ENCODE data around the gene SLITRK3.

SLITRK3 gene

DNA sequence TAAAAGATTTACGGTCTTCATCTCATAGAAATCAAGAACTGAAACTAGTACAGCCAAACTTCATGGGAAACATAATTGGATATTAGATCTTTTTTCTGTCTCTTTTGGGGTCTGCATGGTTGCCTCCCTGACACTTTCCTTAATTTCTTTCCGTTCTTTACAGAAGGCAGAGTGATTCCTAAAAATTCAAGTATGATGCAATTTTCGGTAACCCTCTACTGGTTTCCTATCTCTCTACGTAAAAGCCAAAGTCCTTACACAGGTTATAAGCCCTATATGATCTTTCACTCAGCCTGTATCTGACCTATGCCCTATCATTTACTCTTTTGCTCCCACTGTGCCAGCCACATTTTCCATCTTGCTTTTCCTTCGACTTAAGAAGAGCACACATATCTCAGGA is 6.8 kb upstream of the SLITRK3 start:
- no peak overlapping the region for H3K4me3 ChIP-seq (ENCODE audit: low read length)
- no peak overlapping the region for H3K9ac ChIP-seq (ENCODE audit: low read length)
- H3K4me1 ChIP-seq (ENCODE audit: control insufficient read depth, insufficient read depth, low read length): no peaks in the 10 kb centered on the region
- H3K36me3 ChIP-seq (ENCODE audit: control insufficient read depth, insufficient read depth, low read length): no peaks in the 10 kb centered on the region
- no peaks in the 10 kb centered on the region for H3K27me3 ChIP-seq (ENCODE audit: control insufficient read depth, insufficient read depth, low read length)
- H3K27ac ChIP-seq (ENCODE audit: low read depth, low read length): no peak overlapping the region

DNA sequence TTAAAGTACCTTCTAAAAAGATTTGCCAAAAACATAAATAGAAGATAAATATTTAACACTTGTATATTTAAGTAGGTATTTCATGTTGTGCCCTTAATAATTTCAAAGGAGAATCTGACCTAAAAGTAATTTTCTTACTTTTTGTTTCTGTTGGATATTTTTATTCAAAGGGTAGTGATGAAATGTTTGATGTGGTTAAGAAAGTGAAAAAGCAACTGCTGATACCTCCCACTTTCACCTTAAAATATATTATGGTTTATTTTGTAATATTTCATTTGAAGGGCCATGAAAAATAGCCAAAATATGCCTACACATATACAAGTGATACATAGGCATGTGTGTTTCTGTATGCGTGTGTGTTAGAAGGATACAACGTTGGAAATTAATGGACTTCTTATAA is 5.8 kb upstream of the SLITRK3 start:
- Histone ChIP-seq H3K27ac (ENCODE audit: low read depth, low read length) (no peak overlapping the region), H3K36me3 (ENCODE audit: control insufficient read depth, insufficient read depth, low read length) (no peaks in the 10 kb centered on the region), H3K4me3 (ENCODE audit: low read length) (no peak overlapping the region), H3K27me3 (ENCODE audit: control insufficient read depth, insufficient read depth, low read length) (no peaks in the 10 kb centered on the region), H3K9ac (ENCODE audit: low read length) (no peak overlapping the region), H3K4me1 (ENCODE audit: control insufficient read depth, insufficient read depth, low read length) (peaks cover 3% of the 10 kb centered on the region)

DNA sequence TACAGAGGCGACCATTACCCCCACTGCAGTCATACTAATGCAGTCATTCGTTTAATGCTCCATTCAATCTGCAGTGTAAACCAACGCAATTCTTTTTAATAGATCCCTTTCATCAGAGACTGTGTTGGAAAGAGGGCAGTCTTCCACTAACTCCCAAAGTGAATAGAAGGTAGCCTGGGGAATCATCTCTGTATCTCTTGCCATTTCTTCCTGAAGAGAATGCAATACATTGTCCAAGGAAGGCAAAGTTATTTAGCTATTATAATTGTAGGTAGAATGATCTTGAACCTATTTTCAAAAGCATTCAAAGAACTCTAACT is 1.3 kb upstream of the SLITRK3 start:
- Histone ChIP-seq H3K9ac (ENCODE audit: low read length) (no peak overlapping the region), H3K27ac (ENCODE audit: low read depth, low read length) (no peak overlapping the region), H3K4me3 (ENCODE audit: low read length) (peak overlapping the region; percentile 70), H3K27me3 (ENCODE audit: control insufficient read depth, insufficient read depth, low read length) (peaks cover 23% of the 10 kb centered on the region), H3K4me1 (ENCODE audit: control insufficient read depth, insufficient read depth, low read length) (peaks cover 10% of the 10 kb centered on the region), H3K36me3 (ENCODE audit: control insufficient read depth, insufficient read depth, low read length) (no peaks in the 10 kb centered on the region)

DNA sequence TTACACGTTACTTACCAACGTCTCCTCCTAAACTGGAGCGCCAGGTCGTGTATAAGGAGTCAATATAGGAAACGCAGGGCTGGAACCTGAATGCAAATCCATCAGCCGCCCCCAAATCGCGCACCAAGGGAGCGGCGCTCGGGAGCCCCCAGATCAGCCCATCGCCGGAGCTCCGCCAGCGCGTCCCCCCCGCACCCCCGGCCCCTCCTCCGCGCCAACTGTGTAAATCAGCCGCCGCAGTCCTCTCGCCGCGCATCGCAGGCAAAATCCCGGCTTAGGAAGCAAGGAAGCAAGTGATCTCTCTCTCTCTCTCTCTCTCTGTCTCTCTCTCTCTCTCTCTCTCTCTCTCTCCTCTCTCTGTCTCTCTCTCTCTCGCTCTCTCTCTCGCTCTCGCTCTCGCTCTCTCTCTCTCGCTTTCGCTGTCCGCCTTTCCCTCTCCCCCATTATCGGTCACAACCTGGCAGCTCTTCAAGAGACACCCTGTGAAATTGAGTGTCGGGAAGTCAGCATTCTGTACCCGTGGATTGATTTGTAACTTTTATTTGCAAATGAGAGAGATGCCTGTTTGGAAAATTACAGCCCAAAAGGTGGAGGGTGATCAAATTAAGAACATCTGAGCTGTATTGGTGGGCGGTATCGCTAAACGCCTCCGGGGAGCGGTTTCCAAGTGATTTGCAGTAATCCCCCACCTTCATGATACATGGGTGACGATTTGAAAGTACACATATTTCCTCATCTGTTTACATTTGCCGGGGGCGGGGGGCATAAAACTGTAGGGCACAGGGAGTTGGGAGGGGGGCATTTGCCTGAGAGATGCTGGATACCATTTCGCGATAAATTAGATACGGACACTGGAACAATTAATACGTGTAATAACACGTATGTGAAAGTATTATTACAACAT is 645 bp upstream of the SLITRK3 start:
- Histone ChIP-seq H3K36me3 (ENCODE audit: control insufficient read depth, insufficient read depth, low read length) (no peaks in the 10 kb centered on the region), H3K27ac (ENCODE audit: low read depth, low read length) (no peak overlapping the region), H3K9ac (ENCODE audit: low read length) (no peak overlapping the region), H3K27me3 (ENCODE audit: control insufficient read depth, insufficient read depth, low read length) (peaks cover 23% of the 10 kb centered on the region), H3K4me1 (ENCODE audit: control insufficient read depth, insufficient read depth, low read length) (peaks cover 10% of the 10 kb centered on the region), H3K4me3 (ENCODE audit: low read length) (peak overlapping the region; percentile 70)

DNA sequence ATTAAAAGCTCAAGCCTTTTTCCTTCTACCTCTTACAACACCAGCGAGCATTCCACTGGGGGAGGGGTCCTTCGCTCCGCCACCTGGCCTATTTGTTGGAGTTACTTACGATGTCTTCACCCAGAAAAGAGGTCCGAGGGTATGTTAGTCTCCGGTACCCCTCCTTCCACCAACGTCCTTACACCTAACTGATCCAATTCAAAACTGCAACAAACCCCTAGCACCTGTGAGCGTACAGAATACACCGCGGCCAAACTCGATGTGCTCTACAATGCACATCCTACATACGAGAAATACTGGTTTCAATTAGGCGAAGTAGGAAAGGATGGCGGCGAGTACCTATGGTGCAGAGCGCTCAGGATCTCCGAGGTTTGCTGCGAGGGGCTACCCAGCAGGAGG is 944 bp downstream of the SLITRK3 start:
- H3K4me3 ChIP-seq (ENCODE audit: low read length): peak overlapping the region; percentile 71
- H3K27me3 ChIP-seq (ENCODE audit: control insufficient read depth, insufficient read depth, low read length): peaks cover 23% of the 10 kb centered on the region
- H3K36me3 ChIP-seq (ENCODE audit: control insufficient read depth, insufficient read depth, low read length): no peaks in the 10 kb centered on the region
- H3K4me1 ChIP-seq (ENCODE audit: control insufficient read depth, insufficient read depth, low read length): peaks cover 10% of the 10 kb centered on the region
- H3K9ac ChIP-seq (ENCODE audit: low read length): no peak overlapping the region
- H3K27ac ChIP-seq (ENCODE audit: low read depth, low read length): no peak overlapping the region

DNA sequence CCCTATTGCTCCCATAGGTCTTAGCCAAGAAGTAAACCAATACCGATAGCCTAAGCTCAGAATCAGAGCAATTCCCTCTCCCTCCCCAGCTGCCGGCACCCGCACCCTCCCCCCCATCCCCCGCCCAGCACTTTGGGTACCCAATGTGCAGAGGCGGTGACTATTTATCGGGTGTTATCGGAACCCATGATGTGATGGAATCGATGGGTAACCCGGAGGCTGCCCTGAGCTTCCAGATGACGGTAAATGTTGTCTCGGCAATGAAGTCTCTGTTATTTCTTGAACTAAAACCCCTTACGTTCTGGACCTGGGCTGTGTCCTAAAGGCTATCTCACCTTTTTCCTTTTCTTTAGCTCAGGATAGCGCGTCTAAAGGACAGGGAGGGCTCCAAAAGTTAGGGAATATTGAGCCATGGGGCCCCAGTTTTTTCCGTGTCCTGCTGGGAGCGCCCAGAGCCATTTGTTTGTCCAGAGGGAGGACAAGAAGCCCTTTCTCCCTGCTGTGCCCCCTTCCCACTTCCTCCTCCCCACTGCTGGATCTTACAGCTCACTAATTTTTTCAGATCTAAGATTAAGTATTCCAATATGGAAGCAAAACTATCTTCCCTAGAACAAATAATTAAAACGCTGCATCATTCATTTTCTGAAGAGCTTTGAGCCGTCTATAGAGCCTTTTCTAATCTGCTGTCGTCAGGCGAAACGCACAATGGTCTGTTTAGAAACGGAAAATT is 1.5 kb downstream of the SLITRK3 start:
- H3K4me3 ChIP-seq (ENCODE audit: low read length): peak overlapping the region; percentile 71
- H3K27me3 ChIP-seq (ENCODE audit: control insufficient read depth, insufficient read depth, low read length): peaks cover 23% of the 10 kb centered on the region
- H3K4me1 ChIP-seq (ENCODE audit: control insufficient read depth, insufficient read depth, low read length): peaks cover 10% of the 10 kb centered on the region
- no peak overlapping the region for H3K9ac ChIP-seq (ENCODE audit: low read length)
- H3K27ac ChIP-seq (ENCODE audit: low read depth, low read length): no peak overlapping the region
- H3K36me3 ChIP-seq (ENCODE audit: control insufficient read depth, insufficient read depth, low read length): no peaks in the 10 kb centered on the region

DNA sequence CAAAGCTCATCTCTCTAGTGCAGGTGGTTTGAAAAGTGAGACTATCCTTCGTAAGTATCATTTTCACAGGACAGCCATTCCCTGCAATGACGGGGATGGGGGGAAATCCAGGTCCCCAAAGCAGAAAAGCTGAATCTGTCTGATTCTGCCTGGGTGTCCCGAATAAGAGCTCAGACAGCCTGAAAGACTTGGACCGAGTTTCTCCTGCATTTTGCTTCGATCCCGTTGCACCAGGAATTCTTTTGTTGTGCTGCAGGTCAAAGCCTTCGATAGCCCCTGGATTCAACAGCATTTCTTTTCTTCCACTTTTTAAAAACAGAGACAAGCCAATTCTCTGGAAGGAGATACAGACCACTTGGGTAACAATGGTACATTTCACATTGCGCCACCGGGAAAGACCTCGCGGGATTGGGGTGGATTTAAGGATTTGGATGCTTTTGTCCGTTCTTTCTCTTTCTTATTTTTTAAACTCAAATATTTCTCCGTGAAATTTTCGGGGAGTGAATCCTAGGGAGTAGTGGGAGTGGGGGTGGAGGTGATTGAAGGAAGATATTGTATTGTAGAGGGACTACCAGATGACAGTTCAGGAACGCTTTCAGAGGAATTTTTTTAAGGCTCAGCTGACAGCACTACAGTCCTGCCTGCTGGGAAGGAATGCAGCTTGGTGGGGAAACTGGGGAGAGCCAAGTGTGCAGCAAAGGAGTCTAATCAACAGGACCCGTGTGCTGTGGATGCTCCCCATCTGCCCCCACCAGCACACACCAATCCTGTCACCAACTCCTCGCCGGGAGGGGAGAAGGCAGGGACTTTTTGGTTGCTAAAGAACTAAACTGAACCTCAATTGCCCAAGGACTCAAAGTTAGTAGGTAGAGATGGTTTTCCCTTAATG is 2.6 kb downstream of the SLITRK3 start:
- Histone ChIP-seq H3K9ac (ENCODE audit: low read length) (no peak overlapping the region), H3K4me3 (ENCODE audit: low read length) (peak overlapping the region; percentile 71), H3K4me1 (ENCODE audit: control insufficient read depth, insufficient read depth, low read length) (peaks cover 10% of the 10 kb centered on the region), H3K27ac (ENCODE audit: low read depth, low read length) (no peak overlapping the region), H3K36me3 (ENCODE audit: control insufficient read depth, insufficient read depth, low read length) (no peaks in the 10 kb centered on the region), H3K27me3 (ENCODE audit: control insufficient read depth, insufficient read depth, low read length) (peaks cover 23% of the 10 kb centered on the region)

DNA sequence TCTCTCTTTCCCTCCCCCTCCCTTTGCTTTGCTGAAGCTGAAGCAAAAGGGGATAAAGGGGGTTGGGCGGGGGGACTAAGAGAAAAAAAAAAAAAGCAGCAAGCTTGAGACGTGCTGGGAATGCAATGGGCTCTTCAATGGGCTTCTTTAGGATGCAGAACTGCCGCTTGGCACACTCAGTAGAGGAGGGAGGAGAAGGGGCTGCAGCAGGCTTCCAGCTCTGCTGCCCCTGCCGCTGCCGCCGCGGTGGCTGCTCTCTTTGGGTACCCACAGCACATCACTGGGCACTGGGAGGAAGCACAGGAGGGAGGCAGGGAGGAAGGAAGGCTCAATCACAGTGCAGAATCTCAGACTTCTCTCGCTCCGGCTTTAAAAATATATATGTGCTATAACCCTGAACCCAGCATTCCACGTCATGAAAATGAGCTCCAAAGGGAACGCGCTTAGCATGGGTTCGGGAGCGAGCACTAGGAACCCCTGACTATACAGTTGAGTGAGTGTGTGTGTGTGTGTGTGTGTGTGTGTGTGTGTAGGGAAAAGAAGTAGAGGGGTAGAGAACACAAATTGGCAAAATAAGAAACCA is 3.5 kb downstream of the SLITRK3 start:
- Histone ChIP-seq H3K27ac (ENCODE audit: low read depth, low read length) (no peak overlapping the region), H3K4me3 (ENCODE audit: low read length) (peak overlapping the region; percentile 47), H3K4me1 (ENCODE audit: control insufficient read depth, insufficient read depth, low read length) (peaks cover 10% of the 10 kb centered on the region), H3K27me3 (ENCODE audit: control insufficient read depth, insufficient read depth, low read length) (peaks cover 23% of the 10 kb centered on the region), H3K9ac (ENCODE audit: low read length) (no peak overlapping the region), H3K36me3 (ENCODE audit: control insufficient read depth, insufficient read depth, low read length) (no peaks in the 10 kb centered on the region)

DNA sequence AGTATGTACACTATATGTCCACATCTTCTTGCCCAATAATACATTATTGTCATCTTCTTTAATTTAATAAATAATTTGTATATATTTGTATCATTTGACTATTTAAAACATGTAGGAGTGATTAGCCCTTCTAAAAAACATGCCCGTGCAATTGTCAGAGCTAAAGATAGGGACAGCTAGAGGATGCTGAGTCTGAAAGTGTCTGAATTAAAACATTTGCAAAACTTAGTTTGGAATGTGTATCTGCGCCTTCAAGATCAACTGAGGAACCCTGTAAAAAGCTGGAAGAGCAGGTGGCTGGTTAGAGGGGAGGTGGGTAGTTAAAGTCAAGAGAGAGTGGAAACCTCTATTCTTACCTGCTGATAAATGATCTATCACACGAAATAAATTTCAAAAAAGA is 4.7 kb downstream of the SLITRK3 start:
- no peak overlapping the region for H3K27ac ChIP-seq (ENCODE audit: low read depth, low read length)
- H3K27me3 ChIP-seq (ENCODE audit: control insufficient read depth, insufficient read depth, low read length): peaks cover 21% of the 10 kb centered on the region
- no peak overlapping the region for H3K9ac ChIP-seq (ENCODE audit: low read length)
- H3K4me3 ChIP-seq (ENCODE audit: low read length): no peak overlapping the region
- H3K36me3 ChIP-seq (ENCODE audit: control insufficient read depth, insufficient read depth, low read length): no peaks in the 10 kb centered on the region
- H3K4me1 ChIP-seq (ENCODE audit: control insufficient read depth, insufficient read depth, low read length): peaks cover 7% of the 10 kb centered on the region

DNA sequence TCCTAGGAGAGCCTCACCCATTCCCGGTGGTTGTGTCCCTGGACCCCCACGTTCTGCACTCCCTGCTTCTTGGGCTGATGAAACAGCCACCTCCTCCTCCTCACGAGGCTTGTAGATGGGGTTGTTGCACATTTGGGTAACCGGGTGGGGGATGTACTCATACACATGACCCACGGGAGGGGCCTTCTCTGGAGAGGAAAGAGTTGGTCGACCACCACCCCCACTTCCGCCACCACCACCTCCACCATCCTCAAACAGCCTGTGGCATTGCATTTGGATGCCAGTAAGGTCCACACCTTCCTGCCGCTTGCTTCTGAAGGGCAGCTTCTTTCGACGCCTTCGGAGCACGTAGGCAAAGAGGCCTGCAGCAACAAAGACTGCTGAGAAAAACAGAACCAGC is 7.7 kb downstream of the SLITRK3 start:
- Histone ChIP-seq H3K4me1 (ENCODE audit: control insufficient read depth, insufficient read depth, low read length) (peaks cover 4% of the 10 kb centered on the region), H3K36me3 (ENCODE audit: control insufficient read depth, insufficient read depth, low read length) (no peaks in the 10 kb centered on the region), H3K9ac (ENCODE audit: low read length) (no peak overlapping the region), H3K27ac (ENCODE audit: low read depth, low read length) (no peak overlapping the region), H3K4me3 (ENCODE audit: low read length) (no peak overlapping the region), H3K27me3 (ENCODE audit: control insufficient read depth, insufficient read depth, low read length) (peaks cover 3% of the 10 kb centered on the region)

DNA sequence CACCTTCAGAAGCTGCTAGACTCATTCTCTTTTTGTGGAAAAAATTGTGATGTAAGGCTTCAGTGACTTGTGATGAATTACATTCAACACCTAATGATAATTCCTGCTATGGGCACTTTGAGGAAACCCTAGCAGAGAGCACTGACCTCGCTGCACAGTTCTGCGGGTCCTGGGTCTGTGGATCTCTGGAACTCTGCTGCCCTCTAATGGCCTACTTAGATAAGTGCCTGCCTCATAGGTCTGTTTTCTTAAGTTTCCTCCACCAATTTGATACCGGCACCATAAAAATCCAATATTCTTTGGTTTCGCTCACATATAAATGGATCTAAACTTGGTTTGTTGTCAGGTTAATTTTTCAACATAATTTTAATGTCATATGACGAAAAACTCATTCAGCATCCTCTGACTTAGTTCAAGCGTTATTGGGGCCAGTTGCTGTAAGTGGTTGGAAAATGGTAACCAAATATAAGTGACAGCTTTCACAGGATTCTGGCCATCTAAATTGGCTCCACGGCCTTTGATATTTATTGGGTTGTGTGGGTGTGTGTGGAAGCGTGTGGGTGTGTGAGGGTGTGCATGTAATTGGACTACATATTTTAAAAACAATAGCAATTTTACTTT is 10.4 kb downstream of the SLITRK3 start:
- H3K27me3 ChIP-seq (ENCODE audit: control insufficient read depth, insufficient read depth, low read length): no peaks in the 10 kb centered on the region
- H3K4me1 ChIP-seq (ENCODE audit: control insufficient read depth, insufficient read depth, low read length): no peaks in the 10 kb centered on the region
- H3K4me3 ChIP-seq (ENCODE audit: low read length): no peak overlapping the region
- H3K36me3 ChIP-seq (ENCODE audit: control insufficient read depth, insufficient read depth, low read length): no peaks in the 10 kb centered on the region
- H3K9ac ChIP-seq (ENCODE audit: low read length): no peak overlapping the region
- H3K27ac ChIP-seq (ENCODE audit: low read depth, low read length): no peak overlapping the region

Data from rectal smooth muscle tissue (tissue), 1 donor.